ENCODE measurements around the gene MAP1LC3B2.
A peak's percentile ranks its signal among the peaks of the same experiment; 100 is the strongest.

MAP1LC3B2 gene

GRCh38 chr12:116600959-116601918 lies 42.1 kb downstream of the MAP1LC3B2 start:
- CTCF ChIA-PET: interaction anchor here (0.6 to 4.5 kb wide), 12 partner anchors 9 to 460 kb away, joined by 3 to 23 read pairs (median 5); partner anchors contain the start of gene MAP1LC3B2
- Mint-ChIP-seq H3K36me3 (no peaks in the 10 kb centered on the region), H3K4me1 (peaks cover 31% of the 10 kb centered on the region), H3K9me3 (no peaks in the 10 kb centered on the region), H3K4me3 (no peak overlapping the region), H3K27ac (no peak overlapping the region), H3K27me3 (peaks cover 19% of the 10 kb centered on the region)
- no peak for DNase-seq

GRCh38 chr12:116601933-116602810 lies 43.0 kb downstream of the MAP1LC3B2 start:
- Mint-ChIP-seq H3K27ac (no peak overlapping the region), H3K4me1 (peaks cover 31% of the 10 kb centered on the region), H3K4me3 (no peak overlapping the region), H3K9me3 (no peaks in the 10 kb centered on the region), H3K36me3 (no peaks in the 10 kb centered on the region), H3K27me3 (peaks cover 27% of the 10 kb centered on the region)
- no peak for DNase-seq
- CTCF ChIA-PET: interaction anchor here (0.6 to 4.5 kb wide), 6 partner anchors 17 to 684 kb away, joined by 3 to 23 read pairs (median 4); no protein-coding TSS in a partner anchor

DNA sequence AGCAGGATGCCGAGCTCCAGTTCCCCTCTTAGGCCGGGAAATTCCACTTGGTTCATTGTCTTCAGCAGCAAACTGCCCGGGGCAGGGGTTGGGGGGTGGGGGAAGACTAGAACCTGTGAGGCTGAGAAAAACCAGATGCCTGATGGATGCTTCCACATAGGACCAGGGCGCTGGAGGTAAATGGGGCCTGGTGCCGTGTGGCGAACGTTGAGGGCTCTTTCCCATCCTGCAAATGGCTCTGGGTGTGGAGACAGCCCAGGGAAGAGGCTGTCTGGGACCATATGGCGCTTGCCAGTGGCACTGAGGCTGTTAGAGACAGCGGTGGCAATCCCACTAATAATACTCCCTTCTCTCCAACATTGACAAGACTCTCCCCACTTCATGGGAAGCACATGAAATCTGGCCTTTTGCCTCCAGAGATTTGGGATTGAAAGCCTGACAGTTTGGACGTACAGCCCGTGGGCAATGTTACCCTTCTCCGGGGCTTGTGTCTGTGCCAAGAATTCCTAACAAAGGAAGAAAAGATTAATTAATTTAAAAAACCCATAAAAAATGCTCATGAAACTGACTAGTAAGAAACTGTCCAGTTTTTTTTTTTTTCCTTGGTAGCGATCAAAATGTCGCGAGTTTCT lies 44.5 kb downstream of the MAP1LC3B2 start:
- H3K4me3 Mint-ChIP-seq: no peak overlapping the region
- no peaks in the 10 kb centered on the region for H3K9me3 Mint-ChIP-seq
- H3K27me3 Mint-ChIP-seq: peaks cover 31% of the 10 kb centered on the region
- CTCF ChIA-PET: no interaction called here
- no peak for DNase-seq
- no peak overlapping the region for H3K27ac Mint-ChIP-seq
- no peaks in the 10 kb centered on the region for H3K36me3 Mint-ChIP-seq
- peaks cover 24% of the 10 kb centered on the region for H3K4me1 Mint-ChIP-seq

- Mint-ChIP-seq H3K27ac (no peak overlapping the region), H3K27me3 (peaks cover 31% of the 10 kb centered on the region), H3K4me3 (no peak overlapping the region), H3K4me1 (peaks cover 18% of the 10 kb centered on the region), H3K9me3 (no peaks in the 10 kb centered on the region), H3K36me3 (no peaks in the 10 kb centered on the region)
- CTCF ChIA-PET: no interaction called here
- no peak for DNase-seq
Measured at GRCh38 chr12:116604178-116604895, 45.2 kb downstream of the MAP1LC3B2 start.

DNA sequence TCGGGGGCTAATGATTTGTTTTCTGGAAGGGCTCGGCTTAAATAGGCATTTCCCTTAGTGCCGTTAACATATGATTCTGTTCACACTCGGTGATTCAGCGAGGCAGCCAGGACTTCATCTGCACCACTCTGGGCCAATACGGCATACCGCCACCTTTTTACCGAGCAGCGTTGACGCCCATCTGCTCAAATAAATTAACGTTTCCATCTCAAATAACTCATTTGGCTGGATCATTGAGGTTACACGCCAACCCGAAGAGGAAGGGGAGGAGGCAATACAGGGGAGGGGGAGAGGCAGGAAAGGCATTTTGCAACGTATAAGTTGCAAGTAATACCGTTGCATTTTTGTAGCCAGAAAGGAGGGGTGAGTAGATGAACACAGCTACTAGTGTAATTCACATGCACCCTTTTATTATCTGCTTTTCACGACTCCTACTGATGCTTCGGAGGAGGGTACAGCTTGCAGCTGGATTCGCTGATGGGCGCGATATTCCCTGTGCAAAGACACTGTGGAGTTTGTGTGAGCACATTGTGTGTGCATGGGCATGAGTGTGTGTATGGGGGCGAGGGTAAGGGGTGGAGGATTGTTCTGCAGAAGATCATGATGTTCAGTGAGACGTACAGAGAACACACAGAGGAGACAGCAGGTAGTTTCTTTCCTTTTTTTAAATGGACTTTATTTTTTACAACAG lies 45.9 kb downstream of the MAP1LC3B2 start:
- Mint-ChIP-seq H3K27me3 (peaks cover 31% of the 10 kb centered on the region), H3K4me3 (no peak overlapping the region), H3K4me1 (peaks cover 11% of the 10 kb centered on the region), H3K36me3 (no peaks in the 10 kb centered on the region), H3K27ac (no peak overlapping the region), H3K9me3 (no peaks in the 10 kb centered on the region)
- CTCF ChIA-PET: interaction anchor here (1.0 kb wide), 1 partner anchor 103 kb away, joined by 3 read pairs; no protein-coding TSS in a partner anchor
- no peak for DNase-seq

- Mint-ChIP-seq H3K4me3 (no peak overlapping the region), H3K27me3 (peaks cover 31% of the 10 kb centered on the region), H3K4me1 (peaks cover 11% of the 10 kb centered on the region), H3K36me3 (no peaks in the 10 kb centered on the region), H3K27ac (no peak overlapping the region), H3K9me3 (no peaks in the 10 kb centered on the region)
- CTCF ChIA-PET: no interaction called here
- no peak for DNase-seq
Measured at GRCh38 chr12:116606397-116606796, 47.2 kb downstream of the MAP1LC3B2 start.

DNA sequence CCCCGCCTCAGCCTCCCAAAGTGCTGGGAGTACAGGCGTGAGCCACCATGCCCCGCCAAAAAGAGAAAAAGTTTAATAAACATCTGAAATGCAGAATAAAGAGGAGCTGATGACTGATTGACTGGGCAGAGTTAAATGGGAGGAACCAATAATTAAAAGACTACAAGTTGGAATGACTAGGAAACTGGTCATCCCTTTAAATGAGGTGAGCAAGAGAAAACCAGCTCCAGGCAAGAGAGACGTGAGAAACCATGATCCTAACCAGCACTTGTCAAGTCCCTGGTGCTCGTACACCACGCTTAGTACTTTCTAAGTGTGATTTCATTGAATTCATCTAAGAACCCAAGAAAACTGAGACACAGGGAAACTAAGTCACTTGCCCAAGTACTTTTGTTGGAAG lies 47.9 kb downstream of the MAP1LC3B2 start:
- Mint-ChIP-seq H3K36me3 (no peaks in the 10 kb centered on the region), H3K4me1 (peaks cover 9% of the 10 kb centered on the region), H3K4me3 (no peak overlapping the region), H3K9me3 (no peaks in the 10 kb centered on the region), H3K27me3 (peaks cover 34% of the 10 kb centered on the region), H3K27ac (no peak overlapping the region)
- no peak for DNase-seq
- CTCF ChIA-PET: interaction anchor here (1.6 kb wide), 1 partner anchor 618 kb away, joined by 5 read pairs; no protein-coding TSS in a partner anchor

DNA sequence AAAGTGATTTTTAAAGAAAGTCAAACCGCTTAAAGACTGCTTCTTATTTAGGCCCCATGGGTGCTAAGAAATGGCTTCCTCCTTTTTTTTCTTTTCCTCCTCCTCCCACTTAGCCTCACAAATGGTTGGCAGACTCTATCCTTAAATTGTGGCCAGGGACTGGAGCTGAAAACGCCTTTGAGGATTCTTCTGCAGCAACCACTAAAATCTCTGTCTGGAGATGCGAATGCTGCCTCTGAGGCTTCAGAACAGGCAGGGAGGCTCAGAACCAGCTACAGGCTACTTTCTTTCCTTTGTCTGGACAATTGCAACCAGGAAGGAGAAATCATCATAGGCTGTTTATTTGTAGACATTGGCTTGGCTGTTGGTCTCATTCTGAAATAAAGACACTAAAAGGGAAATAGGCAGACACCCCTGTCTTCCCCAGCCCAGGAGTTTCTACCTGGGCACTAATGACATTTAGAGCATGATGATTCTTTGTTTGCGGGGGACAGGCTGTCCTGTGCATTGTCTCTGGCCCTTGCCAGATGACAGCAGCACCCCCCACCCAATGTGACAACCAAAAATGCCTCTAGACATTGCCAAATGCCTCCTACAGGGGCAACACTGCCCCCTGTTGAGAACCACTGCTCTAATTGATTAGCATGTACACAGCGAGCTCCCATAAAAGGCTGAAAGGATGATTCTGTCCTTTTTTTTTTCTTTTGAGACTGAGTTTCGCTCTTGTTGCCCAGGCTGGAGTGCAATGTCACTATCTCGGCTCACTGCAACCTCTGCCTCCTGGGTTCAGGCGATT lies 50.3 kb downstream of the MAP1LC3B2 start:
- peak; percentile 53 for DNase-seq
- no peaks in the 10 kb centered on the region for H3K9me3 Mint-ChIP-seq
- no peak overlapping the region for H3K4me3 Mint-ChIP-seq
- no peak overlapping the region for H3K27ac Mint-ChIP-seq
- H3K27me3 Mint-ChIP-seq: peaks cover 36% of the 10 kb centered on the region
- H3K4me1 Mint-ChIP-seq: peaks cover 5% of the 10 kb centered on the region
- CTCF ChIA-PET: interaction anchor here (0.6 to 2.4 kb wide), 9 partner anchors 9 to 612 kb away, joined by 3 to 23 read pairs (median 3); partner anchors contain the start of gene MAP1LC3B2
- H3K36me3 Mint-ChIP-seq: no peaks in the 10 kb centered on the region

GRCh38 chr12:116610971-116611541 lies 51.9 kb downstream of the MAP1LC3B2 start:
- Mint-ChIP-seq H3K27ac (no peak overlapping the region), H3K36me3 (no peaks in the 10 kb centered on the region), H3K9me3 (no peaks in the 10 kb centered on the region), H3K4me3 (no peak overlapping the region), H3K27me3 (peaks cover 23% of the 10 kb centered on the region), H3K4me1 (no peaks in the 10 kb centered on the region)
- DNase-seq: no peak
- CTCF ChIA-PET: interaction anchor here (0.7 to 2.4 kb wide), 3 partner anchors 11 to 599 kb away, joined by 3 to 23 read pairs (median 4); no protein-coding TSS in a partner anchor

DNA sequence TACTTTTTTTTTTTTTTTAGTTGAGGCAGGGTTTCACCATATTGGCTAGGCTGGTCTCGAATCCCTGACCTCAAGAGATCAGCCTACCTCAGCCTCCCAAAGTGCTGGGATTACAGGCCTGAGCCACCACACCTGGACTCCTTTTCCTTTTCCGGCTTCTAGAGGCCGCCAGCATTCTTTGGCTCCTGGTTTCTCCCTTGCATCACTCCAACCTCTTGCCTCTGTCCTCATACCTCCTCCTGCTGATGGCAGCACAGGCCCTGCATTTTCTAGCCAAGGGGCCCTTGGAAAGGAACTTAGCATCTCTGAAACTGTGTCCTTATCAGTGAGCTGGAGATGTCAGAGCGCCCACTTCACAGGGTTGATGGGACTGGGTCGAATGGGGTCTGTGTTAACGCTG lies 53.3 kb downstream of the MAP1LC3B2 start:
- peaks cover 14% of the 10 kb centered on the region for H3K27me3 Mint-ChIP-seq
- H3K4me1 Mint-ChIP-seq: no peaks in the 10 kb centered on the region
- no peak overlapping the region for H3K27ac Mint-ChIP-seq
- CTCF ChIA-PET: interaction anchor here (1.3 kb wide), 1 partner anchor 12 kb away, joined by 4 read pairs; no protein-coding TSS in a partner anchor
- H3K4me3 Mint-ChIP-seq: no peak overlapping the region
- no peaks in the 10 kb centered on the region for H3K9me3 Mint-ChIP-seq
- H3K36me3 Mint-ChIP-seq: no peaks in the 10 kb centered on the region
- DNase-seq: no peak

GRCh38 chr12:116613256-116613655 lies 54.1 kb downstream of the MAP1LC3B2 start:
- Mint-ChIP-seq H3K36me3 (no peaks in the 10 kb centered on the region), H3K9me3 (no peaks in the 10 kb centered on the region), H3K4me1 (no peaks in the 10 kb centered on the region), H3K4me3 (no peak overlapping the region), H3K27ac (no peak overlapping the region), H3K27me3 (peaks cover 10% of the 10 kb centered on the region)
- DNase-seq: no peak
- CTCF ChIA-PET: interaction anchor here (2.2 kb wide), 1 partner anchor 96 kb away, joined by 7 read pairs; no protein-coding TSS in a partner anchor
